T follicular helper cell (primary cell): ENCODE results near the gene SLC49A3.
"Not testable (repeated sequence)": the region's sequence is repeated elsewhere in the genome, so short reads cannot be mapped to it uniquely, and the experiment has no call there.

ENCODE experiments used
- DNase-seq: peaks from one replicate; pipeline ENCODE4 v3.0.0-alpha.2; 2020; ENCODE audit warnings: low read depth

The SLC49A3 gene

GRCh38 chr4:703336-704197 is 14.6 kb upstream of the SLC49A3 start:
- no peak for DNase-seq

DNA sequence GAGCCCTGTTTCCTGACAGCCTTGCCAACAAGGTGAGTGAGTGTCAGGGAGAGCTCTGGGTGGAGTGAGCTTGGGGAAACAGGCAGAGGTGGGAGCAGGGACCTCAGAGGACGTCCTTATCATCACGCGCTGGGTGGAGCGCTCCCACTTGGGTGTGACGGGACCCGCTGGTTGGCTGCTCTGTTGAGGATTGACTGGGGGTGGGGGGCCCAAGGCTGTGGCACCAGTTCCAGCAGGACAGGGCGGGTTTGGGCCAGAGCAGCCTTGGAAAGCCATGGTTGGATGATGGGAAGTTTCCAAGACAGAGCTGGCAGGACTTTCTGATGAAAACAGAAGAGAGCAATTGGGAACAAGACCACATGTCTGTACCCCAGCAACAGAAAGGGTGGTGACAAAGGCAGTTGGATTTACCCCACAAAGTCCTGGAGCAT is 13.7 kb upstream of the SLC49A3 start:
- DNase-seq, result no peak

GRCh38 chr4:700587-701264 is 11.8 kb upstream of the SLC49A3 start:
- no peak for DNase-seq

GRCh38 chr4:699816-700580 is 11.0 kb upstream of the SLC49A3 start:
- DNase-seq, result no peak

GRCh38 chr4:694341-694940 is 5.5 kb upstream of the SLC49A3 start:
- DNase-seq, result not testable (repeated sequence)

GRCh38 chr4:692771-693554 is 4.0 kb upstream of the SLC49A3 start:
- DNase-seq, result no peak

DNA sequence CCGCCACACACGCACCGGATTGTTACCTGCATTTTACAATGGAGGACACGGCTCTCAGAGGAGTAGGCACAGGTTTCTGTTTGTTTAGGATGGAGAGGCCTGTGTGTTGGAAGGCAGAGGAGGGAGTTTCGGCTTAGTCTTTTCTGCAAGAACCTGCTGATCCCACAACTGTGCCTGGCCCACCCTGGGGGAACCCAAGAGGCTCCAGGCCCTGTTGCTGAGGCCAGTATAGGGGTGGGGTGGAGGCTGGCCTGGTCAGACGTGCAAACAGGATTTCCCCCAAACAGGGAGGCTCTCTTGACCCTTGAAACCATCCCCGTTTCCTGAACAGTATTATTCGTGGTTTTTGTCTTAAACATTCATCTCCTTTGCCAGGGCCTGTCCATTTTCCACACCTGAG is 772 bp upstream of the SLC49A3 start:
- no peak for DNase-seq

GRCh38 chr4:687971-688853 is 739 bp downstream of the SLC49A3 start:
- no peak for DNase-seq

DNA sequence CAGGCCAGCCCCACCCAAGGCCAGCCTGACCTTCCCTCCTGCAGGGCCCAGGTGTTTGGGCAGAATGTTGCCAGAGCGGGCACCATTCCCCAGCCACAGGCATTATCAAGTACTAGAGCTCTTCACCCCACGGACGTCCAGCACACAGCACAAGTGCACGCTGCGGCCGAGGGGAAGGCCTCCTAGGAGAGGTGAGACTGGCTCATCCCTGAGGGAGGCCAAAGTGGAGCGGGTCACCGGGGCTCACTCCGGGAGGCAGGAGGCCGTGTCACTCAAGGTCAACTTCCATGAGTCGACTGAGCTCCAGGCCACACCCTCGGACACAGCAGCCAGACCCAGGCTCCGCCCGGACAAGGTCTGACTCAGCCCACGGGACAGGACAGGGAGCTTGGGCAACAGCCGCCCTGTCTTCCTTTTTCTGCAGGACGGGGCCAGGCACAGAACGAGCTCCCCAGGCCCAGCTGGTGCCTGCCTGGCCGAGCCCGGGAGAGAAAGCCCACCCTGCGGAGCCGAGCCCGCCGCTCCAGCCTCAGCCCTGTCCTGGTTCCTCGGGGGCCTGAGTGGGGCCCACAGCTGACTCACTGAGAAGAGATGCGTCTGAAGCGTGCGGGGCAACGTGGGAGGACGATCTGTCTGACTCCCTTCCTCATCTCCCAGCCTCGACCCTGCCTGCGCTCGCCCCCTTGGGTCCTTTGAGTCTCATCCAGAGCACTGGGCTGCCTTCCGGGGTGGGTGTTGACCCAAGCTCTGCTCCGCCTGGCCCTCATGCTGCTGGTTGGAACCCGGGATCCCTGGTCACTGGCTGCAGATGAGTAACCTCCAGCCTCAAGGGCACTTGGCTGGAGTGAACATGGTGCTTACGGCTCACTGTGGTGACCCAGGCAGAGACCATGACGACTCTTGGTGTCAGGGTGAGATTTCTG is 1.6 kb downstream of the SLC49A3 start:
- DNase-seq, result no peak

DNA sequence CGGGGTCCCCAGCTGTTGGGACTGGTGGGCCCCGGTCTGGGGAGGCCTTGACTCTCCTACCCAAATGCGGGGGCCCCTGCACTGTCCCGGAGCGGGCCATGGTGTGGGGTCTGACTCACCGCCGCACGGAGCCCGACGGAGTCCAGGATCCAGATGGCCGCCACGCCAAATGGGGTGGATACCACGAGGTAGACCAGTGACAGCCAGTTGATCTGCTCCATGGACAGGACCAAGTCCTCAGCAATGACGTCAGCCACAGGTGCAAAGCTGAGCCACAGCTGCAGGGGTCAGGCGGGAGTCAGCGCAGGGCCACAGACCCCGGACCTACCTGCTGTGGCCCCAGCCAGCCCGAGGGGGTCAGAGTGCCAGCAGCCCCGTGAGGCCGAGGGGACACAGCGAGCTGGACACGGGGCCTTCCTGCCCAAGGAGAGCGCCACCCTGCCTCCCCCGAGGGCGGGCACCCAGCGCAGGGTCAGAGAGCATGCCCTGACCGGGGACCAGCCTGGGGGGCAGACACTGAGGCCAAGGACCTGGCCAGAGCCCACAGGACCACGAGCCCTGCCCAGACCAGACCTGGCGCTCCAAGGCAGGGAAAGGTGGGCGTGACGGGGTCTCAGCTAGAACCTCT is 2.4 kb downstream of the SLC49A3 start:
- no peak for DNase-seq

- no peak for DNase-seq
Observed at GRCh38 chr4:685679-686412, 3.1 kb downstream of the SLC49A3 start.

DNA sequence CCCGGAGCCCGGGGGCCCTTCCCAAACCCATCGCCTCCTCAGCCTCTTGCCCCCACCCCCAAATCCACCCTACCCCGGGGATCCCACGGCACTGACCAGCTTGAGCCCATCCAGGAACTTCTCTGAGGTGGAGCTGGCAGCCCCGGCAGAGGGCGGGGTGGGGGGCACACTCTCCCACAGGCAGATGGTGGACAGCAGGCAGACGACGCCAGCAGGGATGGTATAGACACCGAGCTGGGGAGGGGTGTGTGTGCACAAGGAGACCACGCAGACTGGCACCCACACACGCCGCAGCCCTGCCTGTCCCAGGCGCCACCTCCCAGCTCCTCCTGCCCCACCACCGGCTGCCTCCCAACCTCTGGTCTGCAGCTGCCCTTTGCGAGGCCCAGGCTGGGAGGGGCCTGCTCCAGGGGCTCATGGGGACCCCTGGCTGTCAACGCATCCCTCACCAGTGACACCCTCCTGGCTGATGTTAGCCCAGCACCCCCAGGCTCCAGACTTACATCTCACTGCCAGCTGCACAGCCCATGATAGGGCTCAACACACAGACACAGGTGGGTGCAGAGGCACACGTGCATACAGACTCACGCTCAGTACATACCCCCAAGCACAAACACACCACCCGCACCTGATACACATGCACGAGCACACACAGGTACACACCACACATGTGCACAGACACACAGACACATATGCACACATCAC is 4.2 kb downstream of the SLC49A3 start:
- no peak for DNase-seq

- DNase-seq, result no peak
Observed at GRCh38 chr4:683982-684622, 4.8 kb downstream of the SLC49A3 start.

DNA sequence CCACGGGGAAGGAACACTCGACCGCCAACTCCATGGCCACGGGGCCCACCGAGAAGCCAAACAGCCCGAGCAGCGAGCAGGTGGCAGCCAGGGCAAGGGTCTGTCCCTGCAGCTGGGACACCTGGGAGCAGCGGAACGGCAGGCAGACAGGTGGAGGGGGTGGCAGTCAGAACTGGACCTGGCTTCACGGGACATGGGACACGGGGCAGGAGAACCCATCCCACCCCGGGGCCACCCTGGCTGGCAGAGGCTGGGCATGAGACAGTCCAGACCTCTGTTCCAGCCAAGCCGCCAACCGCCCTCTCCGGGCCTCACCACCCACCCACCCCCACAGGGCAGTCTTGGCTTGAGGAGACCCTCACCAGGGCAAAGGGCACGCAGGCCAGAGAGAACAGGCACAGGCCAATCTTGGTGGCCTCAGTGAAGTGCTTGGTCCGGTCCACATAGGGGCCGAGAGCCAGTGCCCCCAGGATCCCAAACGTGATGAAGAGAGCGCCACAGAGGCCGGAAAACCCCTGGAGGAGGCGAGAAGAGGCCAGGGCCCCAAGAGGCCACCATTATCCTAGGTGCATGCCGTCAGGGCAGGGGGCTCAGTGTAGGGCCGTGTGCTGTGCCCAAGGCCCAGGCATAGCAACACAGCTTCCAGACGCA is 5.6 kb downstream of the SLC49A3 start:
- no peak for DNase-seq

- no peak for DNase-seq
Observed at GRCh38 chr4:682490-683172, 6.3 kb downstream of the SLC49A3 start.
